Measurements from ENCODE around the gene INTS3.

- TF ChIP-seq CTCF (IDR thresholded peaks at IDR 0.05) (no peak), POLR2A (IDR thresholded peaks at IDR 0.05) (no peak)
These were observed 636 bp downstream of the INTS3 start for GRCh38 chr1:153728305-153729066.
